ENCODE measurements around the gene VPS35.

VPS35 gene

DNA sequence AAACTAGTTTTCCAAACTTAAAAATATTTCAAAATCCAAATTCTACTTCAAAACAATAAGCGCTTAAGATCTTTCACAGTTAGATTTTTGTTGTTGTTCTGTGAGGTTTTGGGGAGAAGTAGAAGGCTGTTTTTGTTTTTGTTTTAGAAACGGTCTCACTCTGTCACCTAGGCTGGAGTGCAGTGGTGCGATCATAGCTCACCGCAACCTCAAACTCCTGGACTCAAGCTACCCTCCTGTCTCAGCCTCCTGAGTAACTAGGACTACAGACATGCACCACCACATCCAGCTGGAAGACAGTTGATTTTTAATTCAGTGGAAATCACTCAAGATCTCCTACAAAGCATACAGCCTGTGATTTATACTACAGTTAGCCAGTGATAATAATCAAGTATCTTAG, 70.5 kb downstream of the VPS35 start:
- peaks cover 66% of the 10 kb centered on the region for H3K79me2 ChIP-seq (ENCODE audit: insufficient read depth, low read length)
- peak overlapping the region; percentile 97 for H3K4me2 ChIP-seq (ENCODE audit: low read depth, low read length, poor library complexity, severe bottlenecking)
- peaks cover 8% of the 10 kb centered on the region for H4K20me1 ChIP-seq (ENCODE audit: insufficient read depth, low read length, poor library complexity, severe bottlenecking)
- peak overlapping the region; percentile 41 for H3K9ac ChIP-seq (ENCODE audit: low read depth, low read length, poor library complexity, severe bottlenecking)
- peak overlapping the region; percentile 96 for H3K4me3 ChIP-seq (ENCODE audit: low read length, poor library complexity, severe bottlenecking)
- peaks cover 32% of the 10 kb centered on the region for H3K4me1 ChIP-seq (ENCODE audit: insufficient read depth, low read length, poor library complexity, severe bottlenecking)
- no peaks in the 10 kb centered on the region for H3K9me2 ChIP-seq (replicated peaks; ENCODE audit: low read depth, low read length)
- H3K36me3 ChIP-seq (ENCODE audit: insufficient read depth, low read length): peaks cover 32% of the 10 kb centered on the region; the same call in 1 of the 2 replicates
- no peaks in the 10 kb centered on the region for H3K9me3 ChIP-seq (ENCODE audit: insufficient read depth, low read depth, low read length)
- H3F3A ChIP-seq (ENCODE audit: low read depth): peaks cover 3% of the 10 kb centered on the region; the same call in 1 of the 2 replicates
- TF ChIP-seq, protein P1, sequence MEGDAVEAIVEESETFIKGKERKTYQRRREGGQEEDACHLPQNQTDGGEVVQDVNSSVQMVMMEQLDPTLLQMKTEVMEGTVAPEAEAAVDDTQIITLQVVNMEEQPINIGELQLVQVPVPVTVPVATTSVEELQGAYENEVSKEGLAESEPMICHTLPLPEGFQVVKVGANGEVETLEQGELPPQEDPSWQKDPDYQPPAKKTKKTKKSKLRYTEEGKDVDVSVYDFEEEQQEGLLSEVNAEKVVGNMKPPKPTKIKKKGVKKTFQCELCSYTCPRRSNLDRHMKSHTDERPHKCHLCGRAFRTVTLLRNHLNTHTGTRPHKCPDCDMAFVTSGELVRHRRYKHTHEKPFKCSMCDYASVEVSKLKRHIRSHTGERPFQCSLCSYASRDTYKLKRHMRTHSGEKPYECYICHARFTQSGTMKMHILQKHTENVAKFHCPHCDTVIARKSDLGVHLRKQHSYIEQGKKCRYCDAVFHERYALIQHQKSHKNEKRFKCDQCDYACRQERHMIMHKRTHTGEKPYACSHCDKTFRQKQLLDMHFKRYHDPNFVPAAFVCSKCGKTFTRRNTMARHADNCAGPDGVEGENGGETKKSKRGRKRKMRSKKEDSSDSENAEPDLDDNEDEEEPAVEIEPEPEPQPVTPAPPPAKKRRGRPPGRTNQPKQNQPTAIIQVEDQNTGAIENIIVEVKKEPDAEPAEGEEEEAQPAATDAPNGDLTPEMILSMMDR (conservative IDR thresholded peaks at IDR 0.05; ENCODE audit: low read length): no peak
- TF ChIP-seq EZH2phosphoT487 (IDR thresholded peaks at IDR 0.05; ENCODE audit: borderline replicate concordance): no peak
- H2AFZ ChIP-seq (ENCODE audit: low read length): no peak overlapping the region
- H3K27me3 ChIP-seq (ENCODE audit: insufficient read depth, low read length, poor library complexity, severe bottlenecking): no peaks in the 10 kb centered on the region

DNA sequence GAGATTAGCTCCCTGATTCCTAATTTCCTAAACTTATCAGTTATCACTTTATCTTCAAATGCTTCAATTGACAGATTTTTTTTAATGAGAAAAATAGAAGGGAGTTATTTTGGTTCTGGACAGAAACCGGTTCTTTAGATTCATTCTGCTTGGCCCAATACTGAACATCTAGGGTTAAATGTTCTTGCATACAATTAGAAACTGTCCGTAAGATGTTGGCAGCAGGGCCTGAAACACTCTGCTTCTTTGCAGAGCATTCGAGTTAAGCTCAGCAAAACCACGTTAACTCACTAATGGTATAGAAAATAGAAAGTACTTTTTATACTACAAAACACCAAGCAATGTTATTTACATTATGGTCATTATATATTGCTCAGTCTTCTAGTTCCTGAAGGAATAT, 75.0 kb downstream of the VPS35 start:
- Histone ChIP-seq H3K9ac (ENCODE audit: low read depth, low read length, poor library complexity, severe bottlenecking) (peak overlapping the region; percentile 14), H3K27me3 (ENCODE audit: insufficient read depth, low read length, poor library complexity, severe bottlenecking) (no peaks in the 10 kb centered on the region), H3K79me2 (ENCODE audit: insufficient read depth, low read length) (peaks cover 60% of the 10 kb centered on the region), H4K20me1 (ENCODE audit: insufficient read depth, low read length, poor library complexity, severe bottlenecking) (peaks cover 8% of the 10 kb centered on the region), H3K4me3 (ENCODE audit: low read length, poor library complexity, severe bottlenecking) (no peak overlapping the region), H3K9me3 (ENCODE audit: insufficient read depth, low read depth, low read length) (no peaks in the 10 kb centered on the region), H3F3A (ENCODE audit: low read depth) (no peaks in the 10 kb centered on the region), H3K4me1 (ENCODE audit: insufficient read depth, low read length, poor library complexity, severe bottlenecking) (peaks cover 30% of the 10 kb centered on the region), H3K4me2 (ENCODE audit: low read depth, low read length, poor library complexity, severe bottlenecking) (peak overlapping the region; percentile 52), H3K36me3 (ENCODE audit: insufficient read depth, low read length) (peaks cover 53% of the 10 kb centered on the region; the same call in 1 of the 2 replicates), H3K9me2 (replicated peaks; ENCODE audit: low read depth, low read length) (no peaks in the 10 kb centered on the region), H2AFZ (ENCODE audit: low read length) (no peak overlapping the region)
- TF ChIP-seq EZH2phosphoT487 (IDR thresholded peaks at IDR 0.05; ENCODE audit: borderline replicate concordance): no peak
- TF ChIP-seq, protein P1 (conservative IDR thresholded peaks at IDR 0.05; ENCODE audit: low read length): no peak

DNA sequence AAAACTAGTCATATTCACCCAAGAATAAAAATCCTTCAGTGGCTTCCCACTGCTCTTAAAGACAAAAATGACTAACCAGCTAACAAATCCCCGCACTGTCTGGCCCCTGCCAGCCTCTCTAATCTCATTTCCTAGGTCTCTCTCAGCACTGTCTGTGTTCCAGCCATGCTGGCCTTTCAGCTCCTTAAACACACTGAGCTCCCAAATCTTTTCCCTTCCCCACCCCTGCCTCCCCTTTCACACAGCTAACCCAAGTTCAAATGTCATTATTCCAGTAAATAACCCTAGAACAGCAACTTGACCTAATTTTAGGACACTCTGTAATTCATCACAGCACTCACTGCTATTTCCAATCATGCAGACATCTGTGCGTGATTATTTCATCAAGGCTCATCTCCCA, 75.6 kb downstream of the VPS35 start:
- TF ChIP-seq, protein P1 (conservative IDR thresholded peaks at IDR 0.05; ENCODE audit: low read length): no peak
- no peak for TF ChIP-seq EZH2phosphoT487 (IDR thresholded peaks at IDR 0.05; ENCODE audit: borderline replicate concordance)
- Histone ChIP-seq H3K9me3 (ENCODE audit: insufficient read depth, low read depth, low read length) (no peaks in the 10 kb centered on the region), H3K79me2 (ENCODE audit: insufficient read depth, low read length) (peaks cover 53% of the 10 kb centered on the region), H3K9ac (ENCODE audit: low read depth, low read length, poor library complexity, severe bottlenecking) (no peak overlapping the region), H3K36me3 (ENCODE audit: insufficient read depth, low read length) (peaks cover 53% of the 10 kb centered on the region; the same call in 1 of the 2 replicates), H3K27me3 (ENCODE audit: insufficient read depth, low read length, poor library complexity, severe bottlenecking) (no peaks in the 10 kb centered on the region), H3K4me3 (ENCODE audit: low read length, poor library complexity, severe bottlenecking) (no peak overlapping the region), H4K20me1 (ENCODE audit: insufficient read depth, low read length, poor library complexity, severe bottlenecking) (peaks cover 8% of the 10 kb centered on the region), H2AFZ (ENCODE audit: low read length) (no peak overlapping the region), H3F3A (ENCODE audit: low read depth) (no peaks in the 10 kb centered on the region), H3K9me2 (replicated peaks; ENCODE audit: low read depth, low read length) (no peaks in the 10 kb centered on the region), H3K4me1 (ENCODE audit: insufficient read depth, low read length, poor library complexity, severe bottlenecking) (peaks cover 24% of the 10 kb centered on the region), H3K4me2 (ENCODE audit: low read depth, low read length, poor library complexity, severe bottlenecking) (peak overlapping the region; percentile 52)

Measured in Loucy (cell line).